GM23338 (cell line): ENCODE results near the gene NELFCD. TPM values are rescaled to one million over a fixed set of nuclear protein-coding genes. Genes with fewer than 3 reads are reported as not detected.

Experiments
- ATAC-seq: fragments of 200-7000 bp; cut with Tn5 transposase; 3 replicates; pipeline ENCODE4 v1.9.1; 2020
- DNase-seq: peaks from one replicate; pipeline ENCODE4 v3.0.0-alpha.2; 2015; ENCODE audit warnings: low spot score
- H2AFZ ChIP-seq: fragments of 200-600 bp; sonication (generic); 2 replicates; pipeline ENCODE4 v1.8.0; 2016; ENCODE audit warnings: antibody characterized with exemption, mild to moderate bottlenecking, moderate library complexity
- H3F3A ChIP-seq: fragments of 200-600 bp; sonication (generic); replicated peaks from 2 replicates; pipeline ENCODE4 v1.8.0; 2017; ENCODE audit warnings: antibody characterized with exemption, mixed run types, low read depth
- H3K27ac ChIP-seq: fragments of 200-600 bp; sonication (generic); 2 replicates; pipeline ENCODE4 v1.6.1; 2016; ENCODE audit warnings: low read depth
- H3K27me3 ChIP-seq: fragments of 200-600 bp; sonication (generic); 2 replicates; pipeline ENCODE4 v1.8.0; 2016; ENCODE audit warnings: mild to moderate bottlenecking, mixed run types, moderate library complexity; ENCODE audit not compliant: insufficient read depth
- H3K36me3 ChIP-seq: fragments of 200-600 bp; sonication (generic); 2 replicates; pipeline ENCODE4 v1.8.0; 2016; ENCODE audit warnings: mild to moderate bottlenecking; ENCODE audit not compliant: insufficient read depth
- H3K4me1 ChIP-seq: fragments of 200-600 bp; sonication (generic); 2 replicates; pipeline ENCODE4 v1.8.0; 2016; ENCODE audit warnings: mild to moderate bottlenecking, moderate library complexity; ENCODE audit not compliant: insufficient read depth
- H3K4me2 ChIP-seq: fragments of 200-600 bp; sonication (generic); 2 replicates; pipeline ENCODE4 v1.7.1; 2017; ENCODE audit warnings: mixed run types
- H3K4me3 ChIP-seq: fragments of 200-600 bp; sonication (generic); 2 replicates; pipeline ENCODE4 v1.6.1; 2016; ENCODE audit warnings: mixed run types
- H3K79me2 ChIP-seq: fragments of 200-600 bp; sonication (generic); replicated peaks from 2 replicates; pipeline ENCODE4 v1.8.0; 2017; ENCODE audit warnings: mild to moderate bottlenecking; ENCODE audit not compliant: insufficient read depth
- H3K9me2 ChIP-seq: fragments of 200-600 bp; sonication (generic); 2 replicates; pipeline ENCODE4 v1.8.0; 2017; ENCODE audit not compliant: insufficient read depth
- H4K20me1 ChIP-seq: fragments of 200-600 bp; sonication (generic); replicated peaks from 2 replicates; pipeline ENCODE4 v1.8.0; 2017; ENCODE audit warnings: mild to moderate bottlenecking; ENCODE audit not compliant: insufficient read depth
- H3K27ac Mint-ChIP-seq: 2 replicates; pipeline ENCODE4 v1.8.0; 2020; ENCODE audit warnings: inconsistent platforms, mild to moderate bottlenecking, moderate library complexity, mixed read lengths
- H3K27me3 Mint-ChIP-seq: 3 replicates; pipeline ENCODE4 v1.8.0; 2022; ENCODE audit warnings: low read depth, mild to moderate bottlenecking, moderate library complexity, mixed read lengths, inconsistent platforms; ENCODE audit not compliant: insufficient read depth, poor library complexity
- H3K36me3 Mint-ChIP-seq: 3 replicates; pipeline ENCODE4 v1.8.0; 2021; ENCODE audit warnings: low read depth, mild to moderate bottlenecking, inconsistent platforms, moderate library complexity, mixed read lengths
- H3K4me1 Mint-ChIP-seq: 3 replicates; pipeline ENCODE4 v1.8.0; 2020; ENCODE audit warnings: mild to moderate bottlenecking, inconsistent platforms, mixed read lengths
- H3K4me3 Mint-ChIP-seq: 3 replicates; pipeline ENCODE4 v1.8.0; 2021; ENCODE audit warnings: moderate library complexity, mild to moderate bottlenecking, inconsistent platforms, mixed read lengths
- H3K9me3 Mint-ChIP-seq: 3 replicates; pipeline ENCODE4 v1.8.0; 2020; ENCODE audit warnings: moderate library complexity, mild to moderate bottlenecking, inconsistent platforms, mixed read lengths
- CREB1 ChIP-seq: fragments of 250-450 bp; sonication (Bioruptor Pico); IDR thresholded peaks from 2 replicates; pipeline ENCODE4 v1.5.0; 2020; ENCODE audit warnings: low read depth, mild to moderate bottlenecking, moderate library complexity
- CTCF ChIP-seq, 2 experiments: fragments of 200-600 bp in 1 of 2; sonication (generic) in 1 of 2; conservative IDR thresholded peaks; 2 replicates each; pipeline versions ENCODE4 v1.5.1 to v1.6.1; 2016 to 2017; ENCODE audit warnings: antibody characterized with exemption in 2 of 2, low read depth in 2 of 2, mild to moderate bottlenecking in 2 of 2, moderate library complexity in 1 of 2
- EZH2 ChIP-seq: fragments of 200-600 bp; sonication (generic); IDR thresholded peaks from one replicate; pipeline ENCODE4 v1.8.0; 2017; ENCODE audit warnings: antibody characterized with exemption, mild to moderate bottlenecking, low read depth; ENCODE audit not compliant: unreplicated experiment
- POLR2AphosphoS5 ChIP-seq: IDR thresholded peaks from 2 replicates; pipeline ENCODE4 v1.6.1; 2016; ENCODE audit warnings: antibody characterized with exemption, low read depth
- REST ChIP-seq: IDR thresholded peaks from one replicate; pipeline ENCODE4 v1.6.1; 2018; ENCODE audit warnings: antibody characterized with exemption; ENCODE audit not compliant: unreplicated experiment
- polyA plus RNA-seq: library from polyadenylated mRNA; unstranded; fragments of >200 nt; fragmentation: Nextera tagmentation; extraction: Ambion mirVana; gene quantifications from 2 replicates; pipeline ENCODE4 v1.2.1, GENCODE V29; 2016
- total RNA-seq: library from RNA; depleted of rRNA; stranded (reverse); fragments of >200 nt; shearing (Covaris generic); gene quantifications from 2 replicates; pipeline ENCODE4 v1.2.3, GENCODE V29; 2014

NELFCD gene
- total and polyA plus RNA-seq, 2 experiments from 2014 or later, result 52.9 to 75.8 TPM

GRCh38 chr20:59026904-59027740 is 46.1 kb downstream of the NELFCD start:
- H3K4me3 Mint-ChIP-seq, result no peak overlapping the region
- H2AFZ ChIP-seq, result no peak overlapping the region
- H3K9me3 Mint-ChIP-seq, result no peaks in the 10 kb centered on the region
- peaks cover 80% of the 10 kb centered on the region for H3K36me3 Mint-ChIP-seq
- no peak overlapping the region for H3K4me3 ChIP-seq
- H4K20me1 ChIP-seq, result peaks cover 43% of the 10 kb centered on the region
- 0 out of 2 replicates have a peak, but pooled peaks cover 4% of the 10 kb centered on the region for H3K27me3 ChIP-seq
- peaks cover 50% of the 10 kb centered on the region for H3K79me2 ChIP-seq
- 0 out of 2 replicates have a peak, but pooled peaks cover 2% of the 10 kb centered on the region for H3F3A ChIP-seq
- no peaks in the 10 kb centered on the region for H3K9me2 ChIP-seq
- peaks cover 34% of the 10 kb centered on the region for H3K36me3 ChIP-seq
- no peak for ATAC-seq
- no peak for DNase-seq
- no peak overlapping the region for H3K27ac Mint-ChIP-seq
- H3K4me2 ChIP-seq, result no peak overlapping the region
- peaks cover 26% of the 10 kb centered on the region for H3K4me1 ChIP-seq
- TF ChIP-seq EZH2 (no peak), CTCF (conservative IDR thresholded peaks at IDR 0.05; ENCODE audit: low read depth in 2 of 2) (no peak), POLR2AphosphoS5 (no peak), REST (no peak)
- H3K4me1 Mint-ChIP-seq, result peaks cover 36% of the 10 kb centered on the region
- H3K27me3 Mint-ChIP-seq, result peaks cover 33% of the 10 kb centered on the region
- H3K27ac ChIP-seq, result no peak overlapping the region

GRCh38 chr20:59027741-59028320 is 46.8 kb downstream of the NELFCD start:
- no peak overlapping the region for H3K4me3 ChIP-seq
- no peak for ATAC-seq
- no peak overlapping the region for H3K27ac ChIP-seq
- no peak overlapping the region for H3K4me2 ChIP-seq
- Mint-ChIP-seq H3K27me3 (peaks cover 32% of the 10 kb centered on the region), H3K4me1 (peaks cover 39% of the 10 kb centered on the region), H3K27ac (no peak overlapping the region), H3K9me3 (no peaks in the 10 kb centered on the region), H3K4me3 (no peak overlapping the region), H3K36me3 (peaks cover 73% of the 10 kb centered on the region)
- H4K20me1 ChIP-seq, result peaks cover 43% of the 10 kb centered on the region
- 0 out of 2 replicates have a peak, but pooled peaks cover 4% of the 10 kb centered on the region for H3K27me3 ChIP-seq
- peaks cover 26% of the 10 kb centered on the region for H3K4me1 ChIP-seq
- H3K36me3 ChIP-seq, result peaks cover 34% of the 10 kb centered on the region
- no peaks in the 10 kb centered on the region for H3K9me2 ChIP-seq
- peaks cover 50% of the 10 kb centered on the region for H3K79me2 ChIP-seq
- no peak for DNase-seq
- H3F3A ChIP-seq, result 0 out of 2 replicates have a peak, but pooled peaks cover 2% of the 10 kb centered on the region
- no peak overlapping the region for H2AFZ ChIP-seq
- TF ChIP-seq EZH2, result no peak
- no peak for TF ChIP-seq REST
- TF ChIP-seq CREB1 (CRISPR knock-in tag), result no peak
